Measurements from ENCODE around the gene MAPK8IP3.
"Not testable (repeated sequence)": the region's sequence is repeated elsewhere in the genome, so short reads cannot be mapped to it uniquely, and the experiment has no call there.

MAPK8IP3 gene

GRCh38 chr16:1710811-1711507, 5.0 kb downstream of the MAPK8IP3 start:
- DNase-seq = no peak

DNA sequence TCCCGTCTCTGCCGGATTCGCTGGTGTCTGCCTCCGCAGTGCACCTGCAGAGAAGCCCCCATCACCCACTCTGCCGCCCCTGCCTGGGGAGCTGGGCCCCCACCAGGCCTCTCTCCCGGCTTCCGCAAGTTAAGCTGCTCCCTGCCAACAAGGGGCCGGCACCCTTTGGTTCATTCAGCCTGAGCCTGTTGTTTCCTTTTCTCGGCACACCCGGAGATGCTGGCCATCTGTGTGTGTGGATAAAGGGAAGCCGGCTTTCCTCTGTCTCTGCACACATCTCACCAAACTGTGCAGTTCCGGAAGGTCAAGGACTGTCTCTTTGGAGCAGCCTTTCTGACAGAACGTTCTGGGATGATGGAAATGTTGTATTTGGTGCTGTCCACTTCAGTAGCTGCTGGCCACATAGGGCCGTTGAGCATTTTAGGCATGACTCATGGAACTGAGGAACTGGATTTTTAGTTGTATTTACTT, 6.8 kb downstream of the MAPK8IP3 start:
- DNase-seq = no peak

DNA sequence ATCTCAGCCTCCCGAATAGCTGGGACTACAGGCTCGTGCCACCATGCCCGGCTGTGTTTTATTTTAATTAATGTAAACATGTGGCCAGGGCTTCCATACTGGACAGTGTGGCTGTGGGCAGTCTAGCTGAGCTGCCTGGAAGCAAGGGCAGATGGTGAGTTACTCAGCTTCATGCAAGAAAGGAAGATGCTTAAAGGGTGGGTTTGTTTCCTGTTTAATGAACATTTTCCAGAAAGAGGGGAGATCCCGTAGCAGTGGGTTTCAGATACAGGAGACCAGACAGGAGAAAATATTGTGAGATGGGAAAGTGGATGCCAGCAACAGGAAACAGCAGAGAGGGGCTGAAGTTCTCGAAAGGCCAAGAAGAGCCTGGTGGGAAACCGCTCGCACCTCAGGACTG, 7.3 kb downstream of the MAPK8IP3 start:
- no peak for DNase-seq

GRCh38 chr16:1713933-1714332, 7.9 kb downstream of the MAPK8IP3 start:
- DNase-seq = no peak

- DNase-seq = no peak
Measured at GRCh38 chr16:1715220-1715619, 9.2 kb downstream of the MAPK8IP3 start.

GRCh38 chr16:1718236-1718635, 12.2 kb downstream of the MAPK8IP3 start:
- not testable (repeated sequence) for DNase-seq

GRCh38 chr16:1719559-1720229, 13.7 kb downstream of the MAPK8IP3 start:
- DNase-seq = not testable (repeated sequence)

DNA sequence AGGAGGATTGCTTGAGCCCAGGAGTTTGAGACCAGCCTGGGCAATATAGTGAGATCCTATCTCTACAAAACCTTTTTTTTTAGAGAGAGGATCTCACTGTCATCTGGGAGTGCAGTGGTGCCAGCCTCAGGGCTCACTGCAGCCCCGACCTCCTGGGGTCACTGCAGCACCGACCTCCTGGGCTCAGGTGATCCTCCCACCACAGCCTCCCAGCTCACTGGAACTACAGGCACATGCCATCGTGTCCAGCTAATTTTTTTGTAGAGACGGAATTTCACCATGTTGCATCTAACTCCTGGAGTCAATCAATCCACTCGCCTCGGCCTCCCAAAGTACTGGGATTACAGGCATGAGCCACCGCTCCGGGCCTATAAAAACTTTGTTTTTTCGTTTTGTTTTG, 15.4 kb downstream of the MAPK8IP3 start:
- no peak for DNase-seq

DNA sequence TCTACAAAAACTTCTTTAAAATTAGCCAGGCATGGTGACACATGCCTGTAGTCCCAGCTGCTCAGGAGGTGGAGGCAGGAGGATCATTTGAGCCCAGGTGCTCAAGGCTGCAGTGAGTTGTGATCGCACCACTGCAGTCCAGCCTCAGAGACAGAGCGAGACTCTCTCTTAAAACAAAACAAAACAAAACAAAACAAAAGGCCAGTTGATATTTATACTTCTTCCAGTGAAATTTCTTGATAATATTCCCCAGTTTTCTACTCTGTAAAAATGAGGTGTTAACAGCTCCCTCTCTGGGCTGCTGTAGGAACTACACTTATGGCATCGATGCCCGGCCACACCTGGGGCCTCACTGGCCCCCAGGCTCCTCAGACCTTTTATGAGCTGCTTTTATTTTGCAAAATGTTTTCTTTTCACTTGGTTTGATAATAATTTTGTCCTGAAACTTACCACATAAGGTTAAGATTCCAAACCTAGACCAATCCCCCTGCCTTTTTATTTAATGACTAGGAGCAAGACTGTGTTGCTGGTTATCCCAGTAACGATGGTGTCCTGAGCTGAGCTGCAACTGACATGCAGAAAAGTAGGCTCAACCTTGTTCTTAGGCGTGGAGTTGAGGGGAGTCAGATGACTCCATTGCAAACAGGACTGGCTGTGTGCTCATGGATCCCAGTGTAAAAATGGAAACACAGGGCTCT, 17.6 kb downstream of the MAPK8IP3 start:
- DNase-seq = no peak

GRCh38 chr16:1724491-1724890, 18.5 kb downstream of the MAPK8IP3 start:
- no peak for DNase-seq

DNA sequence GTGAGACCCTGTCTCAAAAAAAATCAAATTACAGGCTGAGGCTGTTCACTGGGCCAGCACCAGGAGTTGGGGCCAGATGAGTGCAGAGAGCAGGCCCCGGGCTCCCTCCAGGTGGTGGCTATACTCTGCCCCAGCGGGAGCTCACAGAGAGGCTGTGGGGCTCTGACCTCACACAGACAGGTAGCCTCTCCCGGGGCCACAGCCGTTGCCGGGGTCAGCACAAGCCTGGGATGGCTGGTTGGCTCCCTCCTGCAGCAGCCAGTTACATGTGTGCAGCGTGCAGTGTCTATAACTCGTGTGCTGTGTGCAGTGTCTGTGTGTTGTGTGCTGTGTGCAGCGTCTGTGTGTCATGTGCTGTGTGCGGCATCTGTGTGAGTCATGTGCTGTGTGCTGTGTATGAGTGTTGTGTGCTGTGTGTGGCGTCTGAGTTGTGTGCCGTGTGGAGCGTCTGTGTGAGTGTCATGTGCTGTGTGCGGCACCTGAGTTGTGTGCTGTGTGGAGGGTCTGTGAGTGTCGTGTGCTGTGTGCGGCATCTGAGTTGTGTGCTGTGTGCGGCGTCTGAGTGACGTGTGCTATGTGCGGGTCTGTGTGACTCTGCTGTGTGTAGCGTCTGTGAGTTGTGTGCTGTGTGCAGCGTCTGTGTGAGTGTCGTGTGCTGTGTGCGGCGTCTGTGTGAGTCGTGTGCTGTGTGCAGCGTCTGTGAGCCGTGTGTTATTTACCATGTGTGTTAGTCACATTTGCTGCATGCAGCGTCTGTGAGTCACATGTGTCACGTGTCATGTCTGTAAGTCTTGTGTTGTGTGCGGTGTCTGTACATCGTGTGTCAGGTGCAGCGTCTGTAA, 20.9 kb downstream of the MAPK8IP3 start:
- no peak for DNase-seq

- no peak for DNase-seq
Measured at GRCh38 chr16:1727651-1728624, 21.9 kb downstream of the MAPK8IP3 start.

- no peak for DNase-seq
Measured at GRCh38 chr16:1729026-1729425, 23.0 kb downstream of the MAPK8IP3 start.

DNA sequence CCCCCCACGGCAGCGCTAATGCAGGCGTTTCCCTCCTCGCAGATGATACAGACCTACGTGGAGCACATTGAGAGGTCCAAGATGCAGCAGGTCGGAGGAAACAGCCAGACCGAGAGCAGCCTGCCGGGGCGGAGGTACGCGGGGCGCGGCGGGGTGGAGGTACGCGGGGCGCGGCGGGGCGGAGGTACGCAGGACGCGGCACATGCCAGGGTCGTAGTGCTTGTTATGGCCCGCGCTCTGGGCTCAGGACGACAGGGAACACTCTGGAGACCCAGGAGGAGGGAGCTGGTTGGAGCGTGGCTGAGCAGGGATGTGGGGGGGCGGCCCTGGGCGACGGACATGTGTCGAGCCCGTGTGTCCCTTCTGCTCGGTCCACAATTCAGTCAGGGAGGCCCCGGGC, 23.4 kb downstream of the MAPK8IP3 start:
- DNase-seq = no peak

GRCh38 chr16:1731073-1731472, 25.1 kb downstream of the MAPK8IP3 start:
- no peak for DNase-seq

DNA sequence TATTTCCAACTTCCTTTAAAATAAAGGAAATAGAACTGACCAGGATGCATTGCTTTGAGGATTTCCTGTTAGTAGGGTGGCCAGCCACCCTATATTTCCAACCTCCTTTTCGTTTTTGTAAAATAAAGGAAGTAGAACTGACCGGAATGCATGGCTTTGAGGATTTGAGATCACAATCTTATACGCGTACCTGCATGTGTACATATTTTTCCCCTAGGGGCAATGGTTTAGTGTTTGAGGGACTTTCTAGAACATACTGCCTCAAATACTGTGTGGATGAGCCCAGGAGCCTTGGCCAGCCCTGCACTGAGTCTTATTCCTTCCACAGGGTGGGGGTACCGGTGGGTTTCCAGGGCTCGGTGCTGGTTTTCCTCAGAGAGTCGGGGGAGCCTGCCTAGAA, 25.6 kb downstream of the MAPK8IP3 start:
- no peak for DNase-seq

DNA sequence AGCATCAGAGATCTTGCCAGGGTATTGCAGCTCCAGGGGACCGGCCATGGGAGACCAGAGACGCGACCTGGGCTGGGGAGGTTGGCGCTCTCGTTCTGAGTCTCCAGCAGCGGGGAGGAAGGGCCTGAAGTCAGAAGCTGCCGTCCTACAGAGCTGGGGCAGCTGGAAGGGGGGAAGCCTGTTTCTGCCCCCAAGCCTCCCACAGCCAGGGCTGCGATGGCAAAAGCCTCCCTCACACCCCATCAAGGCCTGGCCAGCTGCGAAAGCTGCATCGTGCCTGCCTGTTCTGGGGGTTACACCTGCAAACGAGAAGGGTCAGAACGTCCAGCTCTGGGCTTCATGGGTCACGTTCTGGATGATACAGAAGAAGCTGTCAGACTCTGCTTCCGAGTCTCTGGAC, 26.1 kb downstream of the MAPK8IP3 start:
- DNase-seq = no peak

DNA sequence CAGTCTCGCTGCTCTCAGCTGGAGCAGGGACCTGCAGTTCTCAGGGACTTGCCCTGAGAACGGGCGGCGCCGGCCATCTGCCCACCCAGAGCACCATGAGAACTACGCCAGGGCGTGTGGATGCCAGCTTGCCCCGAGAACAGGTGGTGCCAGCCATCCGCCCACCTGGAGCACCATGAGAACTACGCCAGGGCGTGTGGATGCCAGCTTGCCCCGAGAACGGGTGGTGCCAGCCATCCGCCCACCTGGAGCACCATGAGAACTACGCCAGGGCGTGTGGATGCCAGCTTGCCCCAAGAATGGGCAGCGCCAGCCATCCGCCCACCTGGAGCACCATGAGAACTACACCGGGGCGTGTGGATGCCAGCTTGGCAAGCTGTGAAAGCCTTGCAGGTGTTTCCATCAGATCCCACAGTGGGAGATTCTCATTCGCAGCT, 26.6 kb downstream of the MAPK8IP3 start:
- not testable (repeated sequence) for DNase-seq

DNA sequence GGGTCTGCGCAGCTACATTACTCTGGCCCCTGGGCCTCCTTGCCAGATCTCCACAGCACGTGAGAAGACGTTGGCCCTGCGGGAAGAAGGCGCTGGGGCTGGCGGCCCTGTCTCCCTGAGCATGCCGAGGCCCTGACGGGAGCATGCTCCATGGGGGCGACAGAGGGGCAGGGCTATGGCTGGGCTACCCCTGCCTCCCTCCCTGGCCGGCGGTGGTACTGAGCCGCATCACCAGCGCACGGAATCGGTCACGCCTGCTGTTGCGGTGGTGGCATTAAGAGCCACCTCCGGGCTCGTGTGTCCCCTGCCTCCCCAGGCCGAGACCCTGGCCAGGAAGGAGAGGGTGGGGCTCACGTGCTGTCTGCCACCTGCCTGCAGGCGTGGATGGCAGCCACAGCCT, 28.1 kb downstream of the MAPK8IP3 start:
- no peak for DNase-seq

DNA sequence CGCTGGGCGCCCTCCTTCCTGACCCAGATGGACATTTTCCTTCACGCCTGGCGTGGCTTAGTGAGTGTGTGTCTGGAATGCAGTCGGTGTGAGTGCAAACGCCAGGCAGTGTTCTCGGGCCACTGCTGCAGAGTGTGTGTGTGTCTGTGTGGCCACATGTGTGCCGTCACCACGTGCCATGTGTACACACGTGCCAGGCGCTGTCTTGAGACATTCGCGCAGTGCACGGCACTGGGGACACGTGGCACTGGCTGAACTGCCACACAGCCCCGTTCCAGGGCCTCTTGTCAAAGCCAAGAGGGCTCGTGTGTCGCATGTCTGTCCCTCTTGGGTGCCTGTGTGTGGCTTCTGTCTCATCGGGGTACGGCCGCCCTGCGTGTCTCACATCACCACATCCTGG, 28.8 kb downstream of the MAPK8IP3 start:
- DNase-seq = no peak

DNA sequence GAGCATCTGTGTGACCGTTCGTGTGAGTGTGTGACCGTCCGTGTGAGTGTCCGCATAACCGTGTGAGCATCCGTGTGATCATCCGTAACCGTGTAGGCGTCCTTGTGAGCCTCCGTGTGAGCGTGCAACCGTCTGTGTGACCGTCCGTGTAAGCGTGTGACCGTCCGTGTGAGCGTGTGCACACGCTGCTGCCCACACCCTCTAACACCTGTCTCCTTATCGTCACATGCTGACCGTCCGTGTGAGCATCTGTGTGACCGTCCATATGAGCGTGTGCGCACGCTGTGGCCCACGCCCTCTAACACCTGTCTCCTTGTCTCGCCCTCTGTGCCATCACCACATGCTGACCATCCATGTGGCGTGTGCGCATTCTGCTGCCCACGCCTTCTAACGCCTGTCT, 34.2 kb downstream of the MAPK8IP3 start:
- no peak for DNase-seq

Measured in NCI-H1105 (cell line).